ENCODE data around the gene RAB7A. TPM values are rescaled to one million over a fixed set of nuclear protein-coding genes. Genes with fewer than 3 reads are reported as not detected.
"Not testable (repeated sequence)": the region's sequence is repeated elsewhere in the genome, so short reads cannot be mapped to it uniquely, and the experiment has no call there.

The RAB7A gene
- total and polyA plus RNA-seq, 12 donors: 76.7 to 446 (median 133) TPM

- intact Hi-C loops (cut with DNase I): no loop called here
- WGBS, 4 donors: 66 to 89% (median 86%) methylated on average over 3 to 4 of the region's 4 CpGs
- Histone ChIP-seq H3K9me3 (replicated peaks in 1 of 3) (no peaks in the 10 kb centered on the region), H3K4me3 (no peak overlapping the region), H3K27me3 (no peaks in the 10 kb centered on the region), H3K36me3 (replicated peaks in 1 of 2) (no peaks in the 10 kb centered on the region), H3K4me1 (replicated peaks in 1 of 2) (no peaks in the 10 kb centered on the region), H3K27ac (no peak overlapping the region)
- no peak for DNase-seq
- TF ChIP-seq POLR2A (IDR thresholded peaks at IDR 0.05) (no peak), CTCF (IDR thresholded peaks at IDR 0.05) (no peak)
Measured at GRCh38 chr3:128712848-128713247, 13.1 kb upstream of the RAB7A start.

GRCh38 chr3:128714887-128715491, 11.0 kb upstream of the RAB7A start:
- DNase-seq: peak in 3 of 7 donors; percentile 22 to 57 (median 25)
- Histone ChIP-seq H3K4me3 (no peak overlapping the region), H3K27me3 (no peaks in the 10 kb centered on the region), H3K36me3 (replicated peaks in 1 of 2) (no peaks in the 10 kb centered on the region), H3K27ac (no peak overlapping the region), H3K4me1 (replicated peaks in 1 of 2) (no peaks in the 10 kb centered on the region), H3K9me3 (replicated peaks in 1 of 3) (no peaks in the 10 kb centered on the region)
- intact Hi-C loops (cut with DNase I): no loop called here
- WGBS, 4 donors: 75 to 78% (median 77%) methylated on average over 3 of the region's 3 CpGs
- no peak for TF ChIP-seq POLR2A (IDR thresholded peaks at IDR 0.05)

- DNase-seq: peak in 2 of 7 donors; percentile 19 to 26
- H3K4me1 ChIP-seq (replicated peaks in 1 of 2); H3K27me3 ChIP-seq; H3K4me3 ChIP-seq; H3K27ac ChIP-seq; H3K36me3 ChIP-seq (replicated peaks in 1 of 2); H3K9me3 ChIP-seq (replicated peaks in 1 of 3); intact Hi-C loops (cut with DNase I): not testable (repeated sequence)
- 67 to 73% (median 70%) methylated on average over 7 of the region's 7 CpGs for WGBS, 4 donors
Measured at GRCh38 chr3:128718892-128719291, 7.1 kb upstream of the RAB7A start.

- TF ChIP-seq POLR2A (IDR thresholded peaks at IDR 0.05): no peak
- TF ChIP-seq CTCF (IDR thresholded peaks at IDR 0.05): no peak
- no peaks in the 10 kb centered on the region for H3K36me3 ChIP-seq (replicated peaks in 1 of 2)
- no peak overlapping the region for H3K4me3 ChIP-seq
- intact Hi-C loops (cut with DNase I): no loop called here
- DNase-seq: no peak
- 42 to 51% (median 44%) methylated on average over 10 of the region's 10 CpGs for WGBS, 4 donors
- no peaks in the 10 kb centered on the region for H3K9me3 ChIP-seq (replicated peaks in 1 of 3)
- H3K4me1 ChIP-seq (replicated peaks in 1 of 2): no peaks in the 10 kb centered on the region
- H3K27ac ChIP-seq: no peak overlapping the region
- no peaks in the 10 kb centered on the region for H3K27me3 ChIP-seq
Measured at GRCh38 chr3:128720891-128721290, 5.1 kb upstream of the RAB7A start.

- TF ChIP-seq CTCF (IDR thresholded peaks at IDR 0.05) (no peak), POLR2A (IDR thresholded peaks at IDR 0.05) (no peak)
- Histone ChIP-seq H3K9me3 (replicated peaks in 1 of 3) (no peaks in the 10 kb centered on the region), H3K4me1 (replicated peaks in 1 of 2) (peaks cover 16 to 17% of the 10 kb centered on the region in 2 donors), H3K27me3 (no peaks in the 10 kb centered on the region), H3K36me3 (replicated peaks in 1 of 2) (no peaks in the 10 kb centered on the region), H3K27ac (no peak overlapping the region), H3K4me3 (no peak overlapping the region)
- 80 to 89% (median 89%) methylated on average over 4 to 6 of the region's 6 CpGs for WGBS, 4 donors
- no peak for DNase-seq
- intact Hi-C loops (cut with DNase I): no loop called here
Measured at GRCh38 chr3:128723477-128723876, 2.5 kb upstream of the RAB7A start.
